Neural progenitor cell (in vitro differentiated cells): ENCODE measurements around the gene ABHD2.

Experiments
- CTCF ChIP-seq: fragments of 200-600 bp; sonication (generic); IDR thresholded peaks from 2 replicates; pipeline ENCODE4 v1.5.1; 2017; ENCODE audit warnings: antibody characterized with exemption, mild to moderate bottlenecking
- EZH2phosphoT487 ChIP-seq: fragments of 200-600 bp; sonication (generic); IDR thresholded peaks from 2 replicates; pipeline ENCODE4 v1.6.1; 2017; ENCODE audit warnings: antibody characterized with exemption

DNA sequence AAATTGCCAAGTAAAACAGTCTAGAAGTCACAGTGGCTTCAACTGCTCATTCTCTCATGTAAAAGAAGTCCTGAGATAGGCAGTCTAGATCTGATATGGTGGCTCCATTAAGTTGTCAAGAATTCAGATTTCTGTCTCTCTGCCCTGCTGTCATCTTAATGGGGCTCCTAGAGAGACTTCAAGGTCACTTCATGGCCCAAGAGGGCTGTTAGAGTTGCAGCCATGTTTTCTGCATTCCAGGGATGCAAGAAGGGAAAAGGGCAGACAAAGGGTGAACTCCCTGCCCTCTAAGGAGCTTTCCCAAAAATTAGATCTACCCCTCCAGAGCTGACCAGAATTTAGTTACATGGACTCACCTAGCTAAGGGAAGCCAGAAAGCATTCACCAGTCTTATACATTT is 23.1 kb downstream of the ABHD2 start:
- TF ChIP-seq CTCF (no peak), EZH2phosphoT487 (no peak)
